NCI-H345 (cell line): Measurements from ENCODE around the gene DNAJB8.

Experiments
- DNase-seq: peaks from one replicate; lab custom pipeline; 2025; lab: John Stamatoyannopoulos, UW

DNAJB8 gene

DNA sequence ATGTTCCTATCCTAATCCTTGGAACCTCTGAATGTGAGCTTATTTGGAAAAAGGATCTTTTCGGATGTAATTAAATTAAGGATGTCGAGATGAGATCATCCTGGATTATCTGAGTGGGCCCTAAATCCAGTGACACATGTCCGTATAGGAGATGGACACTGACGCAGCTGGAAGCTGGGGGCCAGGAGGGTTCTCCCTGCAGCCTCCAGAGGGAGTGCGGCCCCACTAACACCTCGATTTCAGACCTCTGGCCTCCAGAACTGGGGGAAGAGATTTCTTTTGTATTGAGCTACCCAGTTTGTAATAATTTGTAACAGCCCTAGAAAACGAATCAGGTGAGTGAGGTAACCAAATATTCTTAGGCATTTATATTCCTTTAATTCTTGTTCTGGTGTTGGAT is 2.5 kb downstream of the DNAJB8 start:
- DNase-seq: no peak

DNA sequence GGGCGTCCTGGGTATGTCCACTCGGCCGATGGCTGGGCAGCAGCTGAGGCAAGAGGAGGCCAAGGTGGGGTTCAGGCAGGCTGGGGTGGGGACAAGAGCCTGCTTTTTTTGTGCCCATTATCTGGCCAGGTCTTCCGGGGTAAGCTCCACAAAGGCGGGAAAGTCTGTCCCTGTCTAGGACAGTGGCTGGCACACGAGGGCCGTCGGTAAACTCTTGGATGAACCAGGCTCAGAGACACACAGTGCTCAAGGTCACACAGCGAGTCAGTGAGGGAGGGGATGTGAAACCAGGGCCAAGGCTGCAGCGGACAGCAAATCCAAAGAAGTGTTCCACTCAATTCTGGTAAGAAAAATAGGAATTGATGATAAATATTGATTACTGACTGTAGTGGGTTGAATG is 2.9 kb downstream of the DNAJB8 start:
- no peak for DNase-seq

DNA sequence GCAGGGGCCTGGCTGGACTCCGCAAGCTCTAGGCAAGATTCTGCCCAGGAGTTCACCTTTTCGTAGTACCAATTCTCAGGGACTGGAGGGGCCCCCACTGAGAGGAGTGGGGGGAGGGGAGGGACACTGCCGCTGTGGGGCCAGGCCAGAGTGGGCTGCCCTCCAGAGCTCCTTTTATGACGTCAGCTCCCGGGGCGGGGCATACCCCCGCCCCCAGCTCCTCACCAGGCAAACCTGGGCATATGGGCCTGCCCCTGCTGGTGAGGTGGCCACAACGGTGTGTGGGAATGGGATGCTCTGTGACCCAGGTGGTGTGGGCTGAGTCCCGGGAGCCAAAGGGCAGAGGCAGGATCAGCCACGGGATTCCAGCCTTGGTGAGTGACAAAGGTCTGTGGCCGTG is 3.3 kb downstream of the DNAJB8 start:
- DNase-seq: no peak

DNA sequence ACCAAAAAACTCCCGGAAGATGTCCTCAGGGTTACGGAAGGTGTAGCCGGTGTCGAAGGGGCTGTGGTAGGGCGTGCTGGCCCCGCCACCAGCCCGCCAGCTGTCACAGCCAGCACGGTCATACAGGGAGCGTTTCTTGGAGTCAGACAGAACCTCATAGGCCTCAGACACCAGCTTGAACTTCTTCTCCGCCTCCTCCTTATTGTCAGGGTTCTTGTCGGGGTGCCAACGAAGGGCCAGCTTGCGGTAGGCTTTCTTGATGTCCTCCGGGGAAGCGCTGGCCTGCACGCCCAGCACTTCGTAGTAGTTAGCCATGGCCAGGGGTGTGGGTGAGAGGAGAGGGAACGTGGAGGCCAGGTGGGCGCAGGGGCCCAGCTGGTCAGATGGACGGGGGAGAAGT is 3.8 kb downstream of the DNAJB8 start:
- DNase-seq: no peak

DNA sequence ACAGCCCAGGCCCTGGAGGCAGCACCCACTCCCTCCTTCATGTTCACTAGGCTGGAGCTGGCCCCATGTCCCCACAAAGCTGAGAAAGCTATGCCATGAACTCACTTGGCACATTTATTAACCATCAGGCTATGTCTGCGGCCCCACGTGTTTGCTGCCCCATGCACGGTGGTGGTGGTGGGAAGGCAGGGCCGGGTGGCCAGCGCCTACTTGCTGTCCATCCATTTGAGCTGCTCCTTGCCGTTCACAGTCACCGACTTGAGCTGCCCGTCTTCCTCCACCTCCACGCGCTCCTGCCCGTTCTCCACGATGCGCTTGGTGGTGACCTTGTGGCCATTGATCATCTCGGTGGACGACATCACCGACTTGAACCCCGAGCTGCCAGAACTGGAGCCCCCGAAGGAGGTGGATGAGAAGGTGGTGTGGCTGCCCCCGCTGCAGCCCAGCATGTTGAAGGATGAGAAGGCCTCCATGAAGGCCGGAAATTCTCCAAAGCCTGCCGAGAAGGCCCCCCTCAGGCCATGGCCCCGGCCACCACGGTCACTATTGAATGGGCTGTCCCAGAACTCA is 4.3 kb downstream of the DNAJB8 start:
- no peak for DNase-seq

DNA sequence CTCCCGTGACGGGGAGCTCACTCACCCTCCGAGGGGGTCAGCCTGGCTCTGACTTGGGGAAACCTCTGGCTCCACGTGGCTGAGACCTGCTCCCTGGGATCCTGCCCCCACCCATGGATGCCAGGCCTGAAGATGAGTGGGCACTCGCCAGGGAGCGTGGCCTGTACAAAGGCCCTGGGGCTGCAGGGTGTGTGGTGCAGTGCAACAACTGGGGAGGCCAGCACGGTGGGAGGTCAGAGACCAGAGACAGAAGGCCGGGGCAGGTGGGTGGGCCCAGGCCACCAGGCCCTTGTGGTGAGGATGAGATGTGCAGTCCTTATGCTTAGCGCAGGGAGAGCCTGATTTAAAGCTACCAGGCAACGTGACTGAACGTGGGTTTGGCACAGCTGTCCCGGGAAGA is 5.0 kb downstream of the DNAJB8 start:
- DNase-seq: no peak

DNA sequence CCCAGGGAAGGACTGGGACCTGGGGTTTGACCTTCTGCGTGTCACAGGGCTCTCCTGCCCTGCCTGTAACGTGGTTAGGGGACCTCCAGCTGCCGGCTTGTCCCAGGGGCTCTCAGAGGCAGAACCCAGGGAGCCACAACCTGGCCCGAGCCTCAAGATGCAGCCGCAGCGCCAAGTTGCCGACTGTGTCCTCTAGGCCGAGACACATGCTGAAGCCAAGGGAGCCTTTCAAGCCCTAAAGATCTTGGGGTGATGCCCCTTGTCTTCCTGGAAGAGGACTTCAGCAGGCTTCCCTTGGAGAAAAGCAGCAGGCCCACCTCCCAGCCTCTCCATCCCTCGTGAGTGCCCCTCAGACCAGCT is 7.2 kb downstream of the DNAJB8 start:
- DNase-seq: no peak

DNA sequence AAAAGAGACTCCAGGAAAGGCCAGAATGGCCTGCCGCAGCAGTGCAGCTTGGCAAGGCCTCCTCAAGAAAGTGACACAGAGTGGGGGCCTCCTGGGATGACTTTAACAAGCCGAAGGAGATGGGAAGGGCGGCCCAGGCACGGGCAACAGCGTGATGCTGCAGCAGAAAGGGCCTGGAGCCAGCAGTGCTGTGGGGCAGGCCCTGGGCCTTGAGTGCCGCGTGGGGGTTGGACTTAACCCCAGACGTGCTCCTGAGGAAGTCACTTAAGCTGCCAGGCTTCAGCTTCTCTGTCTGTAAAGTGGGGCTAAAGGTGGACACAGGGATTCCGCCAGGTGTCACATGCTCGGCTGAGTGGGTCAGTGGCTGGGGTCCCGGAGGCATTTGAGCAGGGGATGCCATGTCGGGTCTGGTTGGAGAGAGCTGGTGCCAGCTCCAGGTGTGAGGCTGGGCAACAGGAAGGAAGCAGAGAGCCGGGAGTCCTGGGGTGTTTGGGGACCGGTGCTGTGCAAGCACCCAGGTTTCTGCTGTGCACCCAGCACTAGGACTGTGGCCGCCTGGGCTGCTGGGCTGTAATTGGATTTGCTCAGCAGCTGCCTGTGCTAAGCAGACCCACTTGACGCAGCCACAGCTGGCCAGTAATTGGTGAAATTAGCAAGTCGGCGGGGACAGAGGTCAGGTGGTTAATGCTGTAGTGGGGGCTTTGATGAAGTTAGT is 7.8 kb downstream of the DNAJB8 start:
- DNase-seq: no peak

DNA sequence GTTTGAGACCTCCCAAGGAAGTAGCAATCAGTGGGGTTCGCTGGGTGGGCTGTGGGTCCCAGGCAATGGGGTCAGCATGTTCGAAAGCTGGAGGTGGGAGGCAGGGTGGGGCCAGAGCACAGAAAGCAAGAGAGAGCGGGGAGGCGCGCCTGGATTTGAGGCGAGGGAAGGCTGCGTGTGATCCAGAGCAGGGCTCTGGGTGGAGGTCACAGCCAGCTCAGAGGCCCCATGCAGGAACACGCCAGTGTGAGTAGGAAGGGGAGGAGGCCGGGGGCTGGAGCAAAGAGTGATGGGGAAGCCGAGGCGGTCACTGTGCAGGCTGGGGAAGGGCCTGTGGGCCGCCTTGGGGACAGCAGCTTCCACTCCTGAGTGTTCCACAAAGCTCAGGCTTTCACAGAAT is 8.8 kb downstream of the DNAJB8 start:
- no peak for DNase-seq

DNA sequence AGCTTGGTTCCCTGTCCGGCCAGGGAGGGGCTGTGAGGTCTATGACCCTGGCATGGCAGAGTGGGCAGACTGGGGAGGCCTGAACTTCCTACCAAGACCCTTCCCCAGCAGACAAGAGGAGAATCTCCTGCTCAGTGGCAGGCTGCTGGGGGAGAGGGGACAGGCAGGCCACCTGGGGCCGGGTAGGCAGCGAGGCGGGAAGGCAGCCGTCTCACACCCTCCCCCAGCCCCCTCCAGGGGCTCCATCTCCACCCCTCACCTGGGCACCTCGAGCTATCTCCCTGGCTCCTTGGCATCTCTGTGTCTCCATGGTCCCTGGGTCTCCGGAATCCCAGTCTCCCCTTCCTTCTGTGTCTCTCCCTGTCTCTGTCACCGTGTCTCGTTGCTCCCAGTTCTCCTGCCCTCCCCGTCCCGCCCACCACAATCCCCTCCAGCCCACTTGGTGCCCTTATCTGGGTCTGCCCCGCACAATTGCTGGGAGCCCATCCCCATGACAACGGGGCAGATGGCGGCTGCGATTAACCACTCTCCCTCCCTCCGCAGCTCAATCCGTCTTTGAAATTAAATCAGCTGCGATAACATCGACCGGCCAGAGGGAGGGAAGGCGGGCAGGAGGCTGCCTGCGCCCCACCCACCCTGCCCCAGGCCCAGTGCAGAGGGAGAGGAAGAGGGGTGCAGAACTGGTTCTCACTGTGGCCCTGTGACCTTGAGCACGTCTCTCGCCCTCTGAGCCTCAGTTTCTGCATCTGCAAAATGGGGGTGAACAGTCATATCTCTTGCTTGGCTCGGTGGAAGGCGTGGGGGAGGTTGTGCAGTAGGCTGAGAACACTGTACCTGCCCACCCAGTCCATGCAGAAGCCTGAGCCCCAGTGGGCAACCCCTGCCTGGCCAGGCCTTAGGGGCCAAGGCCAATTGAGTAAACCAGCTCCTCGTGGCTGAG is 9.6 kb downstream of the DNAJB8 start:
- no peak for DNase-seq

DNA sequence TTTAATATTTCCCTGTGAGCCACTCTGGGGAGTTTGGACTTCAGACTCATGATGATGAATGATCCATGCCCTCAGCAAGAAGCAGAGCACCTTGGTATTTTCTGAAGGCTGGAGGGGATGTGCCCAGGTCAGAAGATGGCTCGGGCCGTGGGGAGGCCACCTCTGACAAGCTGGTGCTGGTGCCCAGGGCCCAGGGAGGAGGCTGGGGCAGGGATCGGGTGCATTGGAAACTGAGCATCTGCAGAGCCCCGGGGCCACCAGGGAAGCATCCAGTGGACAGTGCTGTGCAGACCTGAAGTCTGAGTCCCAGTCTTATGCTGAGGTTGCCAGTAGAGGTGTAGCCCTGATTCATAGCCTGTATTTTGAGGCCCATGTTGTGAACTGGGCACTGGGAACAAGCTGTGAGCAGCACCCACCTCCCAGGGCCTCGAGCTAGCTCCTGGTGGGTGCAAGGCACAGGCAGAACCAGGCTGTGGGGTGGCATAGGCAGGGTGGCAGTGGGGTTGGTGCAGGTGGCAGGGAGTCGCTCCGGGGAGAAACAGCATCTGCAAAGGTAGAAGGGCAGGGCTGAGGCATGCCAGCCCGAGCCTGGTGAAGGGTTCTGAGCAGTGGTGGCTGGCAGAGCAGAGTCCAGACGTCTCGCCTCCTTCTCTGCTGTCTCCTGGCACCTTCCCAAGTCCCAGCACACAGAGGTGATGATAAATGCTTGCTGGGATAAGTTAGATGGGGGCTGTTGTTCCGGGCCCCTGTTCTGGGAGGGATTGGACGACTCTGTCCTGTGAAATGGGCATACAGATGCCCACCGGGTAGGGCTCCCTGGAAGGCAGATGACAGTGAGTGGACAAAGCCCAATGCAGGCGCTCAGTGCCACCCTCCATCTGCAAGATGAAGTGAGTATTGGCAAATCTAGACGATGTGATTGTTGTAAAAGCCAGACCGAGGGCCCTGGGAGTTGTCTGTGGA is 10.6 kb downstream of the DNAJB8 start:
- DNase-seq: no peak

DNA sequence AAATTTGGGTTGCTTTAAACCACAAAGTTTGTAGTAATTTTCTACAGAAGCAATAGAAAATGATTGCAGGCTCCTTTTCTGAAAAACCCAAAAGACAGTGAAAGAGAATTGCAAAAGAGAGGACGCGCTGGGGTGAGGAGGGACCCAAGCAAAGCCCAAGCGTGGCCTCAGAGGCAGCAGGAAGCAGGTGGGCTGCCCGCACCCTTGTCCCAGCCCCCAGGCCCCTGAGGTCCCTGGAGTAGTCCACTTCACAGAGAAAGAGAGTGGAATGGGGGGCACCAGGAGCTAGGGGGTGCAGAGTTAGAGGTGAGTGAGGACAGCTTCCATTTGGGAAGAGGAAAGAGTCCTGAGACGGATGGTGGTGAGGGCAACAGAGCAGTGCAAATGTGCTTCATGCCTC is 11.6 kb downstream of the DNAJB8 start:
- DNase-seq: no peak

DNA sequence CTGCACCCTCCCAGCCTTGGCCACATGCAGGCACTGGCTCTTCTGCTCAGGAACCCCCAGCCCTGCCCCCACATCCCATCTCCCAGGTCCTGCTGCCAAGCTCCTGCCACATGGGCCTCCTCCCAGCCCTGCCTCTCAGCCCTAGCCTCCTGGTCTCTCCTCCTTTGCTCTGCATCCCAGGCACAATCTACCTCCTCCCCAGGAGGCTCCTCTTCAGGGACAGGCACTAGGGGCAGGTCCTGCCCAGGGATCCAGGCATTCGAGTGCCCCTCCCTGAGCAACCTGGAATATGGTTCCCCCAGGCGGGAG is 12.4 kb downstream of the DNAJB8 start:
- no peak for DNase-seq

DNA sequence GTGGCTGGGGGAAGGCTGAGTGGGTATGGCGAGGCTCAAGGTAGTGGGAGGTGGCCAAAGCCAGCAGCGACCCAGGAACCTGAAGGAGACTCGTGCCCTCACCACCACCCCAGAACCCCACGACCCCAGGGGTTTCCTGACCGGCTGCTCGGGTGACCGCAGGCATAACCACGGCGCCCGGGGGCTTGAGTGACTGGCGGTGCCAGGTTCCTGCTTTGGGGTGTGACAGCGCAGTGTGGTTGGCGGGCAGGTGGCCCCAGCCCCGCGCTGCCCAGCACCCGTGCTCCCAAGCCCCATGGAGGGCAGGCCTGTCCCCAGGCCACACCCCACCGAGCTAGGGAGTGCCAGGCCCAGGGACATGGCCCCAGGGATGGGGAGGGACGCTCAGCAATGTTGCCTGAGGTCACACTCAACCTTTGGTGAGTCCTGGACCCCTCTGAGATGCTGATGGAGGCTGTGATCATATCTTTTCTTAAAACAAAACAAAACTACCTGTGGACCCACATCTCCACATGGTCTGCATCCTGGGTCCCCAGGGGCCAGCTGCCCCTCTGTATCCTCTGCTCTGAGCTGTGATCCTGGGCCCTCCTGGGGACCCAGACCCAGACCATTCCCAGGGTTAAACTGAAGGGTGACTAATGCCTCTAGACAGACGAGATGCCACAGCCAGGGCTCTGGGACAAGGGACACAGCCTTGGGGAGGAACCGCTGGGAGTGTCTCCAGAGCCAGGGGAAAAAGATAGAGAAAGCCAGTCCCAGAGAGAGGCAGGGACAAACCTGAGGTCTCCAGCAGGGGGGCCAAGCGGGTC is 13.0 kb downstream of the DNAJB8 start:
- DNase-seq: no peak

DNA sequence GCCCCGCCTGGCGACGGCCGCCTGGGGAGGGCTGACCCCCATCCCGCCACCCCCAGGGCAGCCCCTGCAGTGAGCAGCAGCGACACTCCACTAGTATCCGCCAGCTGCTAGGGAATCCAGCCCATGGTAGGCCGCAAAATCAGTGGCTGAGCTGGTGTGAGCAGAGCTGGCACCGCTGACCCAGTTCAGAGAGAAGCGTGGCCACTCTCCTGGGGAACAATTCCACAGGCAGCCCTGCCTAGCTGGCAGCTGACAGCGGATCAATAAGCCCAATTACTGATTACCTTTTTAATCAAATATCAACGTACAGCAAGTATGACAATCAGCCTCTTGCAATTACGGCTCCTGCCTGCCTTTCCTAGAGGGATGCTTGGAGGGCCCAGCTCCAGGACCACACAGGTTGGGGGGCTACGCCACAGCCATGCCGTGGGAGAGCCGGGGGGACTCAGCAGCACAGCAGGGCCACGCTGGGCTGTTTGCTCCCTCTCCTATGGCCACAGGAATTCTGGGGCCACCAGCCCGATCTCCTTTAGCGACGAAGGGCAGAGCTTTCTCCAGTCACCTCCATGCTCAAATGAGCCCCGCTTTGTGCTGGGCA is 13.9 kb downstream of the DNAJB8 start:
- no peak for DNase-seq

DNA sequence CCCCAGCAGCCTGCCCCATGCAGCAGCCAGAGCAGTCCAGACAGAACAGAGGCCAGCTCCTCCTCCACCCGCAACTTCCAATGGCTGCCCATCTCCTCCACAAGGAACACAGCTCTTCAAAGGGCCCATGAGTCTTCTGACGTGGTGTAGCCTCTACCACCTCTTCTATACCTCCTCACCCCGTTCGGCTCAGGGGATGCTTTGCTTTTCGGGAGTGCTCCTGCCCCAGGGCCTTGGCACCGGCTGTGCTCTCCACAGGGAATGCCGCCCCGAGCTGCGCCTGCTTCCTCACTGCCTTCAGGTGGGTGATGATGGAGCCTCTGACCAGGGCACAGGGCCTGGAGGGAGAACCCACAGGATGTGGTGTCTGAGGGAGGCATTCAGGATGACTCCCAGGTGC is 14.6 kb downstream of the DNAJB8 start:
- DNase-seq: no peak

DNA sequence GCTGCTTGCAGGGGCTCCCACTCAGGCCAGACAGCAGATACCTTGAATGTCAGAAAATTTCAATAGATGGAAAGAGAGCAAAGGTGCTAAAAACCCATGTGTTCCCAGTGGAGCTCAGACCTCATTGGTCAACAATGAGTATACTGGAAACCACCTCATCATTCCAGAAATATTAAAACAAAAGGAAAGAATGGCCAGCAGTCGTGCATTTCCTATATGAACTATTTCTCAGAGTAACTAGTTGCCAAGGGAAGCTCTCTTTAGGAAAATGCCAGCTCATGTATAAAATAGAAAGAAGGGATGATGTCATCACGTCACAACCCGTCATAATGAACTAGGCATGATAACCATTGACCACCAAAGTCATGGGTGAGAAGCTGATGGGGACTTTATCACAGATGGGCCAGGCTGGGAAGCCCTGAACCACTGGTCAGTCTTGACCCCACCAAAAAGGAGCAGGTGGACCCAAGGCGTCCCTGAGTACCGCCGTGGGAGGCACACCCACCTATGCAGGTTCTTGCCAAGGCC is 17.5 kb downstream of the DNAJB8 start:
- DNase-seq: no peak

DNA sequence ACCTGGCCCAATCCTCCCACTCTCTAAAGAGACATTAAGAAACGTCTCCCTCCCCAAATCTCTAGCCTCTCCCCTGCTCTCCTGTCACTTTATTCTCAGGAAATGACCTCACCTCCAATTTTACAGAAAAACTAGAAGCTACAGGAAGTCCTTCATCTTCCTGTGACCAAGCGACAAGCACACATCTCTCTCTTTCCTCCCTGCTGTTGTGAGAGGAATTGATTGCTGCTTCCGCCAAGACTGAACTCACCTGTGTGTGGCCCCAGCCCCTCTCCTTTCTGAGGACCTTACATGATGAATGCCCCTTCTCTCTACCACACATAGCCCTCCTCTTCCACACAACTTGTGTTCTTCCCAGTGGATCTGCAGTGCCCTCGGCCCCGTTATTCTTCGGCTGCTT is 18.2 kb downstream of the DNAJB8 start:
- DNase-seq: no peak

DNA sequence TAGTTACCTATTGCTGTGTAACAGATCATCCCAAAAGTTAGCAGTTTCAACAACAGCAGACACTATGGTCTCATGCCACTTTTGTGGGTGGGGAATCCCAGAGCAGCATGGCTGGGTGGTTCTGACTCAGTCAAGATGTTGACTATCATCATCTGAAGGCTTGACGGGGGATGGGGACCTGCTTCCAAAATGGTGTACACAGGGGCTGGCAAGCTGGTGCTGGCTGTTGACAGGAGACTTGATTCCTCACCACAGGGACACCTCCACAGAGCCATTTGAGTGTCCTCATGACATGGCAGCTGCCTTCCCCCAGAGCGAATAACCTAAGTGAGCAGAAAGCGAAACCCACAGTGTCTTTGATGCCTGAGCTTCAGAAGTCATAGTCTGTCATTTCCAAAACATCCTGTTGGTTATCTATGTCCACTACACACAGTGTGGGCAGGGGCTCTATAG is 19.1 kb downstream of the DNAJB8 start:
- no peak for DNase-seq

DNA sequence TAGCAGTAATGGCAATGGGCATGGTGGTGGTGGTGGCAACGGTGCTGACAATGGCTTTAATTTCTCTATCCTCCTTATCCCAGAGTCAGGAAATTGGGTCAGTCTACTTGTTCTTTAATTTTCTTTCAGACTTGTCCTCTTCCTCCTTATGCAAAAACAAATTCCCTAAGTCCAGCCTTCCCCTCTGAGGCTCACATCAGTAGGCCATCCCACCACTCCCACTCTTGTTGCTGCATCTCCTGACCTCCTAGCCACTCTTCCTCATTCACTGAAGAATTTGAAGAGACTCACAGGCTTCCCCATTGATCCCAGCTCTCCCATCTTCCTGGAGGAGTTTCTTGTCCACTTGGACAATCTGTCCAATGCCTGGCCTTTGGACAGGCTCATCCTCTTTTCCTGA is 19.9 kb downstream of the DNAJB8 start:
- DNase-seq: no peak

DNA sequence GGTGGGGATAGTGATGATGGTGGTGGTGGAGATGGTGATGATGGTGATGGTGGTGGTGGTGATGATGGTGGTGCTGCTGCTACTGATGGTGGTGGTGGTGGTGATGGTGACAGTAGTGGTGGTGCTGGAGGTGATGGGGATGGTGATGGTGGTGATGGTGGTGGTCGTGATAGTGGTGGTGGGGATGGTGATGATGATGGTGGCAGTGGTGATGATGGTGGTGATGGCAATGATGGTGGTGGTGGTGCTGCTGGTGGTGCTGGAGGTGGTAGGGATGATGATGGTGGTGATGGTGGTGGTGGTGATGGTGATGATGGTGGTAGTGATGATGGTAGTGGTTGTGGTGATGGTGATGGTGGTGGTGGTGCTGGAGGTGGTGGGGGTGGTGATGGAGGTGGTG is 21.3 kb downstream of the DNAJB8 start:
- no peak for DNase-seq
